HG03139 (cell line): ENCODE measurements around the gene SRSF5.

Experiments
- ATAC-seq: cut with Tn5 transposase; IDR thresholded peaks from one replicate; pipeline ENCODE4 v1.9.1; 2021; ENCODE audit not compliant: unreplicated experiment

Gene SRSF5

DNA sequence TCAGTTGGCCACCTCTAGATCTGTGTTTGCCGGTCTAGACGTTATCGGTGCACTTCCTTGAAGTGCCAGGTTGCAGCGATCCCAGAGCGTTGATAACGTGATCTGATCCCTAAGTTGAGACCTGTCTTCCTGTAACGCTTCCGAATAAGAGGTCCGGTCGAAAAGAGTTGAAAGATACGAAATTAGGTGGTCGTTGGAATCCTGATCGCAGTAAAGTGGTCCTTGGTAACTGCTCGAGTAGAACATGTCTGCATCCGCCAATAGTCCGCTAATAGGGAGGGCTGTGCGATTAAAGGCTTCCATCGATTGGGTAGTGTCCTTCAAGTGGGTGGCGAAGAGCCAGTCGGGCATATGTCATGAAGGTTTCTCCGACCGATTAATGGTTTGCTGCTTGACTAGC lies 2.7 kb downstream of the SRSF5 start:
- ATAC-seq: no peak

DNA sequence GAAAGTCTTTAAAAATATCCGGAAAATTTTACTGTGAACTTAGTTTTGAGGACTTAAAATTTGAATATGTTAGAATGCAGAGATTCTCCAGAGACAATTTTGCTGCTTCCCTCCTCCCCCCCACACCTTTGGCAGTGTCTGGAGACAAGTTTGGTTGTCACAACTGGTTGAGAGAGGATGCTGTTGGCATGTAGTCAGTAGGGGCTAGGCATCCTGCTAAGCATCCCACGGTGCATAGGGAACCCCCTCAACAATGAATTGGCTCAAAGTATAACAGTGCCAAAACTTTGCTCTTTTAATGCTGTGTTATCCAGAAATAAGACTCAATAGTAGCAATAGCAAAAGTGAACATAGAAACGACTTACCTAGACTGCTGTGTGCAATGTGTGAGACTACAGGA lies 3.6 kb downstream of the SRSF5 start:
- ATAC-seq: no peak

- ATAC-seq: no peak
Observed at GRCh38 chr14:69771136-69771535, 4.2 kb downstream of the SRSF5 start.

DNA sequence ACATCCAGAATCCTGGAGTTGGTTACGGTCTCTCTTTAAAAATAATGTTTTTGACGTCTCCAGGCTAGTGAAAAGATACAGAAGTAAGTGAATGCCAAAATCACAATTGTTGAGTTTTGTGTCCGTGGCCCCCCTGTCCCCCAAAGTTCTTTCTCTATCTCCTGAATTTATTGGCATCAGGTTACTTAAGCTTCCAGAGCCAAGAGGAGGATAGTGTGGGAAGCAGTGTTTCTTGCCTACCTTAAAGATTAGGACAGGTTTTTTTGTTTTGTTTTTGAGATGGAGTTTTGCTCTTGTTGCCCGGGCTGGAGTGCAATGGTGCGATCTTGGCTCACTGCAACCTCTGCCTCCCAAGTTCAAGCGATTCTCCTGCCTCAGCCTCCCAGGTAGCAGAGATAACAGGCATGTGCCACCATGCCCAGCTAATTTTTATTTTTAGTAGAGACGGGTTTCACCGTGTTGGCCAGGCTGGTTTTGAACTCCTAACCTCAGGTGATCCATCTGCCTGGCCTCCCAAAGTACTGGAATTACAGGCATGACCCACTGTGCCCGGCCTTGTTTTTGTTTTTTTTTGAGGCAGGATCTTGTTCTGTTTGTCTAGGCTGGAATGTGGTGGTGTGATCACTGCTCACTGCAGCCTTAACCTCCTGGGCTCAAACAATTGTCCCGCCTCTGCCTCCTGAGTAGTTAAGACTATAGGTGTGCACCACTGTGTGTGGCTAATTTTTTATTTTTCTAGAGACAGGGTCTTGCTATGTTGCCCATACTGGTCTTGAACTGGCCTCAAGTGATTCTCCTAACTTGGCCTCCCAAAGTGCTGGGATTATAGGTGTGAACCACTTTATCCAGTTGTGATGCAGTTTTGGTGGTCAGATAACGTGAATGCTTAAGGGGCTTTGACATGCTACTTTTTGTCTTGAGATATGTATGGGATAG lies 5.4 kb downstream of the SRSF5 start:
- ATAC-seq: no peak

GRCh38 chr14:69773571-69774276 lies 6.8 kb downstream of the SRSF5 start:
- ATAC-seq: no peak

GRCh38 chr14:69775012-69775411 lies 8.1 kb downstream of the SRSF5 start:
- ATAC-seq: no peak

DNA sequence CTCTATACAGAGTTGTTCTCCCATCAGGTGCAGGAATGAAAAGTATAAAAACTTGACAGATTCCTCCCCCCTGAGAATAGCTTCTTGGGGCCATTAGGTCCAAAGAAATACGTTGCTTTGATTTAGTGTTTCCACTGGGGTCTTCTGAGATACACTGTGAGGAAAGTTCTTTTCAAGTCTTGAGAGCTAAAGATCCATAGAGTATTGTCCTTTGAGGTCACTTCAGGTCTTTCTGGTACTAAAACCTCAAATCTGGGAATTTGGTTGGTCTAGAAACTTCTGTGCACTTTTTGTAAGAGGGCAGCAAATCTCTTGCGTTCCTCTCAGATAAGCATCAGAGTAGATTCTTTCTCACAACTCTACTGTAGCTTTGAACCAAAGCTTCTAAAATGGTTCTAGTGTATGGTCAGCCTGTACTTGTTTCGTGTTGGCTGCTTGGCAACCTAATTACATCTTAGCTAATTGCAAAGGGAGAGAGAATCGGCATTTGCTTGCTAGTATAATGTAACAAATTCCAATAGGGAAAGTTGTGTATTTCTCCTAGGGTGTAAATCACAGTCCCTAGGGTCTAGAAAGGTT lies 10.0 kb downstream of the SRSF5 start:
- no peak for ATAC-seq

- no peak for ATAC-seq
Observed at GRCh38 chr14:69779088-69779487, 12.1 kb downstream of the SRSF5 start.

DNA sequence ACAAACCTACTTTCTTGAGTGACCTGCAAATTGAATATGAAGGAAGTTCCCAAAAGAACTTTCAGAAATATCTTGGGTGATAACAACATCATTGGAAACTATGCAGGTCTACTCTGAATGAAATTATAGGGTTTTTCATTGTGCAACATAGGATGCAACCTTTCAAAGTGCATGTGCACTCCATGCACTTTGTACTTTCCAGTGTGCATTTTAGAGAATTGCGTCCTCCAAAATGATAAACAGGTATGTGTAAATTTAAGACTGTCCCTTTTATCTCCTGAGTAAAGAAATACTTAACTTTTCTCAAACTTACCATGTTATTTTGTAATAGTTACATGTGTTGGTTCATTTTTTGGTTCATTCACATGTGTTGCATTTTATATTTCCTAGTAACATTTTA lies 13.2 kb downstream of the SRSF5 start:
- ATAC-seq: no peak

- ATAC-seq: no peak
Observed at GRCh38 chr14:69780952-69781351, 14.0 kb downstream of the SRSF5 start.

DNA sequence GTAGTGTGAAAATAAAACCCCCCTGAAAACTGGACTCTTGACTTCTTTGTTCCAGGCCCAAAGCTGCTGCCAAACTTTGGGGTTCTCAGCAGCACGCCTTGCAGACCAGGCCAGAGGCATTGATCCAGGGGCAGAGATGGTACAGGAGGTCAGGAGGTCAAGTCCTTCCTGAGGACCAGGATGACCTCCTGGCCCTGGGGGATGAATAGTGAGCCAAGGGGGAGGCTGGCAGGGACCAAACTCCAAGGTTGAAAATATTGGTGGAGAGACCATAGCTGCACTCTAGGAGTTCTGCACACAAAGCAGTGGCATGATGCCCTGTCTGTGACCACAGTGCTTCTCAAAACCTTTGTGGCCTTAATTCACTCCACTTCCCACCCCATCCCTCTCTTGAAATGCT lies 18.0 kb downstream of the SRSF5 start:
- ATAC-seq: no peak

DNA sequence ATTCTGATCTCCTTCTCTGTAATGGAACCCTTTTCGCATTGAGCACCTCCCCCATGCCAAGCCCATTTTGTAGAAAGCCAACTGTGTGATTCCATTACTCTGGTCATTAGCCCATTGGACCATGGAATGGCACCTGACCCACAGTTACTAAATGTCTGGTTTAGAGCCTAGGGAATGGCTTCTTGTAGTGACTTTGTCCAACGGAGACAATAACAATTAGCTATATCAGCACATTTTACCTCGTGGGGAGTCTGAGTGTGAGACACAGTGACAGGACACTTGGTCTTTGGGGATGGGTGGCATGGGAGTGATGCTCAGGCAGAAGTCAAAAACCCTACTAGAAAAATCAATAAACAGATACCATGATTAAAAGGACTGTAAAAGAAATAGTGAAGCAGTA lies 19.7 kb downstream of the SRSF5 start:
- ATAC-seq: no peak

DNA sequence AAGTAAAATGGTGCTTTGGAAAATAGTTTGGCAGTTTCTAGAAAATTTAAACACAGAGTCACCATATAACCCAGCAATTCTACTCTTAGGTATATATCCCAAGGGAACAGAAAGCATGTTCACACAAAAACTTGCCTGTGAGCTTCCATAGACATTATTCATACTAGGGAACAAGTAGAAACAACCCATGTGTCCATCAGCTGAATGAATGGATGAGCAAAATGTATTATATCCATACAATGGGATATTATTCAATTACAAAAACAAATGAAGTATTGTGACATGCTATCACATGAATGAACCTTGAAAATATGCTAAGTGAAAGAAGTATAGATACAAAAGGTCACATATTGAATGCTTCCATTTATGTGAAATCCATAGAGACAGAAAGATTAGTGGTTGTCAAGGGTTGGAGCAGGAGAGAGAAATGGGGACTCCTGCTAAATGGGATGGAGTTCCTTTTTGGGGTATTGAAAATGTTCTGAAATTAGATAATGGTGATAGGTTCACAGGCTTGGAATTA lies 22.2 kb downstream of the SRSF5 start:
- no peak for ATAC-seq

- ATAC-seq: no peak
Observed at GRCh38 chr14:69792887-69793421, 26.0 kb downstream of the SRSF5 start.

- no peak for ATAC-seq
Observed at GRCh38 chr14:69794791-69795190, 27.8 kb downstream of the SRSF5 start.

GRCh38 chr14:69795691-69796090 lies 28.7 kb downstream of the SRSF5 start:
- ATAC-seq: no peak

- ATAC-seq: no peak
Observed at GRCh38 chr14:69796797-69797500, 30.0 kb downstream of the SRSF5 start, which contains the start of gene SLC10A1. TSS of gene SLC10A1 (minus strand) at chr14:69797241. CDS start at chr14:69797155, 86 bp downstream.

GRCh38 chr14:69797573-69798338 lies 30.8 kb downstream of the SRSF5 start:
- ATAC-seq: no peak

- ATAC-seq: no peak
Observed at GRCh38 chr14:69798339-69798735, 31.4 kb downstream of the SRSF5 start.

GRCh38 chr14:69803753-69804152 lies 36.8 kb downstream of the SRSF5 start:
- no peak for ATAC-seq
